ENCODE measurements around the gene ZSCAN32. TPM values are rescaled to one million over a fixed set of nuclear protein-coding genes. Genes with fewer than 3 reads are reported as not detected.

ZSCAN32 gene
- 29.4 and 33.0 TPM in 2 replicates for polyA plus RNA-seq (2011; rRNA removed)
- polyA plus RNA-seq (2012; cell fraction: cytosol; rRNA removed) = 11.2 and 14.2 TPM in 2 replicates
- polyA plus RNA-seq (2012; cell fraction: nucleus; rRNA removed) = 9.6 and 11.8 TPM in 2 replicates
- 11.4 to 13.6 TPM (median 12.4 TPM) in 3 replicates for polyA plus RNA-seq (2017; fragmentation: RNase III; extraction: RNeasy Plus Mini Kit Qiagen cat#74134 plus additional on column Dnase treatment)
- 17.7 and 18.3 TPM in 2 replicates for polyA minus RNA-seq (2011; rRNA and poly(A)+ RNA removed)

DNA sequence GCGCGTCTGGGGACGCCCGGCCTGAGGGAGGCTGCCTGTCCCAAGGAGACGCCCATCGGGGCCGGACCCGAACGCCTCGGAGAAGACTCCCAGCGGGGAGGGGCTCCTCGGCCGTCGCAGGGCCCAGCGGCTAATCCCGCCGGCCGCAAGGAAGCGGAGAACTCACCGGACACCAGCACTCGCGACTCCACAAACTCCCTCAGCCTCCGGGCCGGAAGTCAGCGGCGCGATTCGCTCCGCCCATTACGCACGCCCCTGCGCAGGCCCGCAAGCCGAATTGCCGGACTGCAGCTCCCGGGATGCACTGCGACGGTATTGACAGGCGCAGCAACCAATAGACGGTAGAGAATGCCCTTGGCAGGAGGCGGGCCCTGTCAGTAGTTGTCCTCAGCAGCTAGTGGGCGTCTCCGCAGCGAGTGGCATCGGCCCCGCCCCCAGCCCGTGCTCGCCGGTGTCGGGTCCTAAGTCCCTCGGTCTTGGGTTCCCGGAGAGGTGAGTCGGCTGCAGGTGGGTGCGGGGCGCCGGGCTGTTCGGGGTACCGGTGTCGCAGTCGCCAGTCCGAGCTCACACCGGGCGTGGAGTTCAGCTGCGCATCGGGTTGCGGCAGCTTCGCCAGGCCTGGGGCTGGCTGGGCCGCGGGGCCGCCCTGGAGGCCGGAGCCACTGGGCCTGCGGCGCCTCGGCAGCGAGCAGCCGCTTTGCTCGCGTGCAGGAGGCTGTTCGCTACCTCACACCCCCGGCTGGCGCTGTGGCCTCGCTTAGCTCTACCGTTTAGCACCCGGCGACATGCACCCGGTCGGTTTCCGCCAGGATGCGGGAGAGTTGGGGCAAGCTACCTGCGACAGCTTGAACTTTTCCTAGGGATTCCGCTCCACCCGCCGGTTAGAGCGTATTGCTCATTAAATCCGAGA is at the start of gene ZSCAN32, which contains the start of gene ZNF174:
TSS of gene ZSCAN32 (minus strand) at position 226 of the 910 bp plus-strand sequence. CDS start 3,447 bp downstream, outside the sequence.
TSS of gene ZNF174 (plus strand) at position 437 of the 910 bp plus-strand sequence. CDS start 790 bp downstream, outside the sequence.
- Histone ChIP-seq H3K4me1 (no peaks in the 10 kb centered on the region), H3K27ac (peak within 1 kb of the TSS; percentile 85 to 94), H3K9me3 (peaks cover 67% of the 10 kb centered on the region), H3K4me2 (peak within 1 kb of the TSS; percentile 87), H3K4me3 (peak within 1 kb of the TSS; percentile 75)
- CTCF ChIA-PET = interaction anchor here (0.6 to 2.1 kb wide), 6 partner anchors 11 to 145 kb away, joined by 3 to 10 read pairs (median 3); no protein-coding TSS in a partner anchor
- peak; percentile 99 for ATAC-seq
- POLR2A ChIA-PET = interaction anchor here (0.6 to 2.7 kb wide), 11 partner anchors 9 to 316 kb away, joined by 3 to 16 read pairs (median 4); partner anchors contain the start of genes NAA60, TRAP1, ZNF263 and ZNF597
- WGBS (ENCODE audit: missing lambda C conversion rate) = 3% methylated on average over 53 of the region's 95 CpGs
- no peak for FAIRE-seq
- peak; percentile 99 to 100 for DNase-seq (ENCODE audit: low read depth in 1 of 2, low spot score in 1 of 2)
- TF ChIP-seq MYC (IDR thresholded peaks at IDR 0.05; ENCODE audit: borderline replicate concordance, low read length) = 0 out of 2 replicates have a peak, but pooled peaks have one; percentile 19
- TF ChIP-seq NR3C1 (IDR thresholded peaks at IDR 0.05) = no peak
- peak; percentile 79 for TF ChIP-seq POLR2A (IDR thresholded peaks at IDR 0.05; ENCODE audit: low read length)
- TF ChIP-seq, protein P1, sequence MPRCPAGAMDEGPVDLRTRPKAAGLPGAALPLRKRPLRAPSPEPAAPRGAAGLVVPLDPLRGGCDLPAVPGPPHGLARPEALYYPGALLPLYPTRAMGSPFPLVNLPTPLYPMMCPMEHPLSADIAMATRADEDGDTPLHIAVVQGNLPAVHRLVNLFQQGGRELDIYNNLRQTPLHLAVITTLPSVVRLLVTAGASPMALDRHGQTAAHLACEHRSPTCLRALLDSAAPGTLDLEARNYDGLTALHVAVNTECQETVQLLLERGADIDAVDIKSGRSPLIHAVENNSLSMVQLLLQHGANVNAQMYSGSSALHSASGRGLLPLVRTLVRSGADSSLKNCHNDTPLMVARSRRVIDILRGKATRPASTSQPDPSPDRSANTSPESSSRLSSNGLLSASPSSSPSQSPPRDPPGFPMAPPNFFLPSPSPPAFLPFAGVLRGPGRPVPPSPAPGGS (IDR thresholded peaks at IDR 0.05) = peak; percentile 74; the same call in 2 of the 3 replicates
- TF ChIP-seq, protein P2, sequence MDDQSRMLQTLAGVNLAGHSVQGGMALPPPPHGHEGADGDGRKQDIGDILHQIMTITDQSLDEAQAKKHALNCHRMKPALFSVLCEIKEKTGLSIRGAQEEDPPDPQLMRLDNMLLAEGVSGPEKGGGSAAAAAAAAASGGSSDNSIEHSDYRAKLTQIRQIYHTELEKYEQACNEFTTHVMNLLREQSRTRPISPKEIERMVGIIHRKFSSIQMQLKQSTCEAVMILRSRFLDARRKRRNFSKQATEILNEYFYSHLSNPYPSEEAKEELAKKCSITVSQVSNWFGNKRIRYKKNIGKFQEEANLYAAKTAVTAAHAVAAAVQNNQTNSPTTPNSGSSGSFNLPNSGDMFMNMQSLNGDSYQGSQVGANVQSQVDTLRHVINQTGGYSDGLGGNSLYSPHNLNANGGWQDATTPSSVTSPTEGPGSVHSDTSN (IDR thresholded peaks at IDR 0.05) = peak; percentile 96
- no peak for TF ChIP-seq HOXB13 (CRISPR knock-in tag; IDR thresholded peaks at IDR 0.05; ENCODE audit: low read depth)
- TF ChIP-seq MAZ (IDR thresholded peaks at IDR 0.05; ENCODE audit: borderline replicate concordance, low read depth, low read length) = 0 out of 2 replicates have a peak, but pooled peaks have one; percentile 22
- no peak for TF ChIP-seq RARB (CRISPR knock-in tag; IDR thresholded peaks at IDR 0.05)
- TF ChIP-seq PHF8 (IDR thresholded peaks at IDR 0.05; ENCODE audit: borderline replicate concordance, low read depth) = peak; percentile 84
- peak; percentile 70 to 87; a peak in 4 of 5 replicates for TF ChIP-seq JUN (IDR thresholded peaks at IDR 0.05)
- TF ChIP-seq, protein P3, sequence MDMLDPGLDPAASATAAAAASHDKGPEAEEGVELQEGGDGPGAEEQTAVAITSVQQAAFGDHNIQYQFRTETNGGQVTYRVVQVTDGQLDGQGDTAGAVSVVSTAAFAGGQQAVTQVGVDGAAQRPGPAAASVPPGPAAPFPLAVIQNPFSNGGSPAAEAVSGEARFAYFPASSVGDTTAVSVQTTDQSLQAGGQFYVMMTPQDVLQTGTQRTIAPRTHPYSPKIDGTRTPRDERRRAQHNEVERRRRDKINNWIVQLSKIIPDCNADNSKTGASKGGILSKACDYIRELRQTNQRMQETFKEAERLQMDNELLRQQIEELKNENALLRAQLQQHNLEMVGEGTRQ (IDR thresholded peaks at IDR 0.05) = no peak
- no peak for TF ChIP-seq EP300 (IDR thresholded peaks at IDR 0.05)
- TF ChIP-seq, protein P4, sequence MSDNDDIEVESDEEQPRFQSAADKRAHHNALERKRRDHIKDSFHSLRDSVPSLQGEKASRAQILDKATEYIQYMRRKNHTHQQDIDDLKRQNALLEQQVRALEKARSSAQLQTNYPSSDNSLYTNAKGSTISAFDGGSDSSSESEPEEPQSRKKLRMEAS (IDR thresholded peaks at IDR 0.05) = peak; percentile 68; the same call in 1 of the 2 replicates
- TF ChIP-seq RAD21 (conservative IDR thresholded peaks at IDR 0.05 in 1 of 2, IDR thresholded peaks at IDR 0.05 in 1 of 2) = no peak
- TF ChIP-seq FOSL2 (IDR thresholded peaks at IDR 0.05) = no peak
- peak; percentile 16; the same call in 1 of the 2 replicates for TF ChIP-seq FOSL2 (CRISPR knock-in tag; IDR thresholded peaks at IDR 0.05)
- 0 out of 3 replicates have a peak, but pooled peaks have one; percentile 12 for TF ChIP-seq SMC3 (IDR thresholded peaks at IDR 0.05)
- no peak for TF ChIP-seq KDM1A (IDR thresholded peaks at IDR 0.05; ENCODE audit: low read depth)
- no peak for TF ChIP-seq FOSB (CRISPR knock-in tag; IDR thresholded peaks at IDR 0.05)
- no peak for TF ChIP-seq CBX8 (IDR thresholded peaks at IDR 0.05)
- no peak for TF ChIP-seq ZC3H11A (IDR thresholded peaks at IDR 0.05)
- no peak for TF ChIP-seq CHD4 (IDR thresholded peaks at IDR 0.05; ENCODE audit: borderline replicate concordance)
- TF ChIP-seq, protein P5, sequence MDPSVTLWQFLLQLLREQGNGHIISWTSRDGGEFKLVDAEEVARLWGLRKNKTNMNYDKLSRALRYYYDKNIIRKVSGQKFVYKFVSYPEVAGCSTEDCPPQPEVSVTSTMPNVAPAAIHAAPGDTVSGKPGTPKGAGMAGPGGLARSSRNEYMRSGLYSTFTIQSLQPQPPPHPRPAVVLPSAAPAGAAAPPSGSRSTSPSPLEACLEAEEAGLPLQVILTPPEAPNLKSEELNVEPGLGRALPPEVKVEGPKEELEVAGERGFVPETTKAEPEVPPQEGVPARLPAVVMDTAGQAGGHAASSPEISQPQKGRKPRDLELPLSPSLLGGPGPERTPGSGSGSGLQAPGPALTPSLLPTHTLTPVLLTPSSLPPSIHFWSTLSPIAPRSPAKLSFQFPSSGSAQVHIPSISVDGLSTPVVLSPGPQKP (IDR thresholded peaks at IDR 0.05; ENCODE audit: low read depth, low read length) = no peak
- no peak for TF ChIP-seq FOXS1 (CRISPR knock-in tag; IDR thresholded peaks at IDR 0.05)
- no peak for TF ChIP-seq ZSCAN20 (CRISPR knock-in tag; IDR thresholded peaks at IDR 0.05)
- TF ChIP-seq TFCP2L1 (CRISPR knock-in tag; IDR thresholded peaks at IDR 0.05) = no peak
- TF ChIP-seq, protein P6, sequence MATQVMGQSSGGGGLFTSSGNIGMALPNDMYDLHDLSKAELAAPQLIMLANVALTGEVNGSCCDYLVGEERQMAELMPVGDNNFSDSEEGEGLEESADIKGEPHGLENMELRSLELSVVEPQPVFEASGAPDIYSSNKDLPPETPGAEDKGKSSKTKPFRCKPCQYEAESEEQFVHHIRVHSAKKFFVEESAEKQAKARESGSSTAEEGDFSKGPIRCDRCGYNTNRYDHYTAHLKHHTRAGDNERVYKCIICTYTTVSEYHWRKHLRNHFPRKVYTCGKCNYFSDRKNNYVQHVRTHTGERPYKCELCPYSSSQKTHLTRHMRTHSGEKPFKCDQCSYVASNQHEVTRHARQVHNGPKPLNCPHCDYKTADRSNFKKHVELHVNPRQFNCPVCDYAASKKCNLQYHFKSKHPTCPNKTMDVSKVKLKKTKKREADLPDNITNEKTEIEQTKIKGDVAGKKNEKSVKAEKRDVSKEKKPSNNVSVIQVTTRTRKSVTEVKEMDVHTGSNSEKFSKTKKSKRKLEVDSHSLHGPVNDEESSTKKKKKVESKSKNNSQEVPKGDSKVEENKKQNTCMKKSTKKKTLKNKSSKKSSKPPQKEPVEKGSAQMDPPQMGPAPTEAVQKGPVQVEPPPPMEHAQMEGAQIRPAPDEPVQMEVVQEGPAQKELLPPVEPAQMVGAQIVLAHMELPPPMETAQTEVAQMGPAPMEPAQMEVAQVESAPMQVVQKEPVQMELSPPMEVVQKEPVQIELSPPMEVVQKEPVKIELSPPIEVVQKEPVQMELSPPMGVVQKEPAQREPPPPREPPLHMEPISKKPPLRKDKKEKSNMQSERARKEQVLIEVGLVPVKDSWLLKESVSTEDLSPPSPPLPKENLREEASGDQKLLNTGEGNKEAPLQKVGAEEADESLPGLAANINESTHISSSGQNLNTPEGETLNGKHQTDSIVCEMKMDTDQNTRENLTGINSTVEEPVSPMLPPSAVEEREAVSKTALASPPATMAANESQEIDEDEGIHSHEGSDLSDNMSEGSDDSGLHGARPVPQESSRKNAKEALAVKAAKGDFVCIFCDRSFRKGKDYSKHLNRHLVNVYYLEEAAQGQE (IDR thresholded peaks at IDR 0.05) = no peak
- no peak for TF ChIP-seq POLR2AphosphoS2 (conservative IDR thresholded peaks at IDR 0.05; ENCODE audit: low read length)
- no peak for TF ChIP-seq GATA3 (IDR thresholded peaks at IDR 0.05; ENCODE audit: borderline replicate concordance)
- no peak for TF ChIP-seq TP53 (CRISPR knock-in tag; IDR thresholded peaks at IDR 0.05)
- no peak for TF ChIP-seq CEBPB (IDR thresholded peaks at IDR 0.05)
- no peak for TF ChIP-seq JUNB (IDR thresholded peaks at IDR 0.05)
